ENCODE data around the gene COL2A1.

The COL2A1 gene

DNA sequence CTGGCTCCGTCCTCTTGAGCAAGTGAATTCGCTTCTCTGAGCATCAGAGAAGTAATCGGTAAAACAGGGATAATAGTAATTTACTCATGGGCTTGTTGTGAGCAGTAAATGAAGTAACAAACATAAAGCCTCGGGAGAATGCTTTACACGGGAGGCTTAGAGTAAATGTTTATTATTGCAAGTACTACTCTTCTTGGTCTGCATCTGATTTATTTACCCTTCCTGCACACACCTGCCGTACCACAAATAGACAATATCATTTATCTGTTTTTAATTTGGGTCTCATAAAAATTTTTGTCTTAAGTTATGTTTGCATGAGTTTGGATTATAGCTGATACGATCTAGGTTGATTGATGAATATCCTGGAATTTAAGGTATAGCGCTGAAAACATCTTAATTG lies 7.8 kb upstream of the COL2A1 start:
- DNase-seq (ENCODE audit: low spot score): no peak

DNA sequence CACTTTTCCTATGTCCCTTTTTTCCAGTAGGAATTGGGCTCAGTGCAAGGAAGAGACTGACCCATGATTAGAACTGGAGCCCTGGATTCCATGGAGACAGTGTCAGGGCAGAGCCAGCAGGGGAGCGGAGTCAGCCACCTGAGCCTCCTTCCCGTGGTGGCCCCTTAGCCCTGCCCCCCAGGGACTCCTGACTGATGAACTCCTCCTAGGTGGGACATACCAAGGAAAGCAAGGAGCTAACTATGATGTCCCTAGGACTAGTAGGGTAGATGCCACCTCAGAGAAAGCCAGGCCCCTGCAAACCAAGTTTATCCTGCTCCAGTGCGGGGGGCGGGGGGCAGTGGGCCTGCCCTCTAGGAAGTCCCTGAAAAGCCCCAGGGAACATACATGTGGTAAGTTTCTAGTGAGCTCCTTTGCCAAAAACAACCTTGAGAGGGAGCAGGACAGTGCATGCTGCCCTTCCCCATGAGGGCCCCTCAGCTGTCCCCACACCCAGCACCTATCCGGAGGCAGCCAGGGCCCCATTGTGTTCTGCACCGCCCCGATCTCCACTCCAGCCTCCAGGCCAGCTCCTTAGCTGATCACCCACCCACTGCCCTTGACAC lies 6.2 kb upstream of the COL2A1 start:
- DNase-seq (ENCODE audit: low spot score): no peak

DNA sequence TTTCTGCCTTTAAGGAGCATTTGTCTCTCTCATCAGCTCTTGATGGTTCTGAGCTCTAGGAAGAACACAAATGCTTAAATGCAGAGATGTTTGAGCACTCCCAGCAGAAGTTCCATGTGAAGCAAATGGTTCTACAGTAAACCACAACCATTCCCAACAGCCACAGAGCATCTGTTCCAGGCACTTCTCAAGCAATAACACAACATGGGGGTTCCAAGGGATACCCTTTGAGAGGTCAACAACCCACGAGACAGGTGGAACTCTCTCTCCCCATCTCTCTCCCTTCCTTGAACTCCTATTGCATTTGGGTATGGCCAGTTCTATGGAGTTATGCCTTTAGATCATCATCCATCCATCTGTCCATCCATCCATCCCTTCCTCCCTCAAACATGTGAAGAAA lies 5.2 kb upstream of the COL2A1 start:
- no peak for DNase-seq (ENCODE audit: low spot score)

DNA sequence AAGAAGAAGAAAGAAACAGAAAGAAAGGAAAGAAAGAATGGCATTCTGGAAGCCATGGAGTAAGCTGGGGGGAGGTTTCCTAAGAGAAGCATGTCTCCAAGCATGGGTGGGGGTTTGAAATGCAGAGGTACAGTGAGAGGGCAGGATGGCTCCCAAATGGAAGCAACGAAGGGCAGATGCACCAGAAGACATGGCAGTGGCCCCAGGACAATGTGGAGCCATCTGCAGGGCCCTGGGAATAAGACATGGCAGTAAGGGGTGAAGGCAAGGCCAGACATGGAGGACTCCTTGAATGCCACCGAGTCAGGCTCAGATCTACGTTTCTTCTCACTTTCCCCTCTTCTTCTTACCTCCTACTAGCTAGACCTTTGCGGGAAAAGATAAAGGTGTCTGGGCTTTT lies 4.7 kb upstream of the COL2A1 start:
- no peak for DNase-seq (ENCODE audit: low spot score)

DNA sequence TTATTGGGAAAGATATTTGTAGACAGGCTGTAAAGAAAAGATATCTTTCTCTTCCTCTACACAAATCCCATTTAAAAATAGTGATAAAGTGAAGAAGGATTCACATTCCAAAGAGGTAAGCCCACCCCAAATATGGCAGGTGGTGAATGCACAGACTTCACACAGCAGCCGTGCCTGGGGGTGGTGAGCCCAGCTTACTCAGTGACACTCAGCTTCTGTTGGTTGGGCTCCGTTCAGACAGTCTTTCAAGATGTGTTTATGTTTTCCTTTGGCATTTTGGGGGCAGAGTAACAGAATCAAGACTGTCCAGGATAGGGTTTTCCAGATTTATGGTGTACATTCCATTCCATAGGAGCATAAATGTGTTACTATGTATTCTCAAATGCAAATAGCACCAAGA lies 4.1 kb upstream of the COL2A1 start:
- DNase-seq (ENCODE audit: low spot score): no peak

DNA sequence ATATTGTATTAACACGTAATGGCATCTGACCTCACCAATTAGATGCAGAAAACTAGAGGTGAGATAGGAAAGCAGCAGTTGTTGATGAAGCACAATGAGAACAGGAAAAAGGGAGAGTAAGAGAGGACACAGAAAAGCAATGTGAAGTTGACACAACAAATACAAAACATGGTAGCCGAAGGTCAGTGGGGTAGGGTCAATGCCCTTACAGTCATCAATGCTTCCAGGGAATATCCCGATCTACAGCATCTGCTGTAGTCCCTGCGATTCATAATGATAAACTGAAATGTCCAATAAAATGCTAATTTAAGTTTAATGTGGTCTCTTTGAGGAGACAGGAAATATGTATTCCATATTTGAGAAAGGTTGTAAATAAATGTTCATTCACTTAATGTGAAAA lies 2.9 kb upstream of the COL2A1 start:
- DNase-seq (ENCODE audit: low spot score): no peak

DNA sequence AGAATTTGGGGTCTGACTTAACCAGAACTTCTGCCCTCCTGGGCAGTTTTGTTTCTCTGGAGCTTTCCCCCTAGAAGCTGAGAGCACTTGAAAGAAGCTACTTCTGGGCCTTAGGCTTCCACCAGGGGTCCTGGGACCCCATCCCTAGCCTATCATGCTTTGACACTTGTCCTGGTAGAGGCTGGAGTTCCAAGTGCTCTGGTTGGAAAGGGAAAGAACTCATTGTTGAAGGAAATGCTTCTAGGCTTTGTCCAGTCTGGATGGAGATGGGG lies 1.4 kb upstream of the COL2A1 start:
- DNase-seq (ENCODE audit: low spot score): no peak

DNA sequence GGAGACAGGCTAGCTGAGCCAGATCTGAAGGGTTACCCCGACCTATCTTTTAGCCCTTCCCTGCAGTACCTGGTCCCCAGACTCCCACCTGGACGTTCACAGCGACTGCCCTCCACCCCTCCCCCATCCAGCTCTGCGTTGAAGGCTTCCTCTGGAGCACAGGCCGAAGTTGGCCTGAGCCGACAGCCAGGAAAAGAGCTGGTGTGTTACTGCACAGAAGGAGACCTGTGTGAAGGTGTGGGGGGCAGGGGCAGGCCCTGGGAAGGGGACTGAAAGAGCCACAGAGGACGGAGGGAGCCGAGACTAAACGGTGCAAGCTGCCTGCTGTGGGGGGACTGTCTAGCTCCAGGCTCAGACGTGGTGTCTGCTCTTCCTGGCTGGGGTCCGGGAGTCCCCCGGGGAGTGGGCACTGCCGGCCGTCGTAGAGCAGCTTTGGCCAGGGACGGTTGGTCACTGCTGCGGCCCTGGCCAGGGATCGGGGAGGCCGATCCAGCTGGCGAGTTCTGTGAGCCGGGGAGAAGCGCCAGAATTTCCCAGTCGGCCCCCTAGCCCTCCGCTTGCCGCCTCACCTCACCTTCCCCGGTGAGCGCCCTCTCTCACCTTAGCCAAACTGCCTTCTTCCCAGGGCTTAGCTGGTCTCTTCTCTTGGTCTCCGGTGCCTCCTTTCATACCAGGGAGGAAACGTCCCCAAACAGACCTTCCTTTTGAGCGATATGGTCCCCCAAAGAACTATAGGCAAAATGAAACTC lies 899 bp upstream of the COL2A1 start:
- DNase-seq (ENCODE audit: low spot score): no peak

DNA sequence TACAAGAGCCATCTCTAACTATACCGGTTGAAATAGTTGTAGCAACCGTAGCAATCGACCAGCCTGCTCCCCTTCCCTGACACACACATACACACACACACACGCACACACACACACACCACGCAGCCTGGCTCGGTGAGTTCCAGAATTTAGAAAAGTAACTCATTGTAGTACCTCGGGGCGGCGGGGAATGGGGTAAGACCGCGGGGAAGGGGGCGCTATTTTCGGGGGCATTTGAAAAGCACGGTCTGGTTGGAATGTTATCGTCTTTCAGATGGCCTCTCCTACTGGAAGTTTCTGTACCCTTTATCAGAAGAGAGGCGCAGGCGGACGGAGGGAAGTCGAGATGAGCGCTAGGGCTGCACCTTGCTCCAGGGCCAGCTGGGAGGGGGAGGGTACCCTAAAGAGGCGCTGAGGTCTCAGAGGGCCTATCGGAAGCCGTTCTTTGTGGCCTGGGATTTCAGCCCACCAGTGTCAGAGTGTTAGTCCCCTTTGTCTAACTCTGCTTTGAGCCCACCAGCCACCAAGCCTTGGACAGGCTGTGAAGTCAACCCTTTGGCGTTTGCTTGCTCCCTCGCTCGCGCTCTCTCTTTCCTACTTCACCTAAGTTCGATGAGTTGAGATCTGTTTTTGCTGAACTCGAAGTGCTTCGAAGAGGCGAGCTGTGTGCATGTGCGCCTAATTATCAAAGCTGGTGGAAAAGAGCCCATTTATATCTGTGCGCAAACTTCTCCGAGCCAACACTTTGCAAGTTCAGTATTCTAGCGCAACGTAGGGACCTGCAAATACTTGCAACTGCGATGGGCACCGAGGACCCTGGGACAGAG lies 837 bp downstream of the COL2A1 start:
- DNase-seq (ENCODE audit: low spot score): no peak

DNA sequence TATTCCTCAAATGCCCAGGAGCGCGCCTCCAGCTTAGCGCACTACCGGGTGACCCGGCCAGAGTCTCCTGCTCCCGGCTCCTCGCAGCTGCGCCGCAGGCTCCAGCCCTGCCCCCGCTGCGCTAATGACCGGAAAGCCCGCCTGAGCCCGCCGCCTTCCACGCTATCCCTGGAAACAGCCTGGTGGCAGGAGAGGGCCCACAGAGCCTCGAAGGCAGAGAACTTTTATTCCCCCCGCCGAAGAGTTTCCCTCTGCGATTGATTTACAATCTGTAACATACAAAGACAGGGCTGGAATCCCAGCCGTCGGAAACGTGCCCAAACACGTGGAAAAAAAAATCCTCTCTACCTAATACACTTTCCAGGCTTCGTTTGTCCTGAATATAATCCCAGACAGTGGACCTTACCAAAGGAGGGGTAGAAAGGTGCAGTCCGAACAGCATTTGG lies 1.5 kb downstream of the COL2A1 start:
- peak; percentile 81 for DNase-seq (ENCODE audit: low spot score)

DNA sequence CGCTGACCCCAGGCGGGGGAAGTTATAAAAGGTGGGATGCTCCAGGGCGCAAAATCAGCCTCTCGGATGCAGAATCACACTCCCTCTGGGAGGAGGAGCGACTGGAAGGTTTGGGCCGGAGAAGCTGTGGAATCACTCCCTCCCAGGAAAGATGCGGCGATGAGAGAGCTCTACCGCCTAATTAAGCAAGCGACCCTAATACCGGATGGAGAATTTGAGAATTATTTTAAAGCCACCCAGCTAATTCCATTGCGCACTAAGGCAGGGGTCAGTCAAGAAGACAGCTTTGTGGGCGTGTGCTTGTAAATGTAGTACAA lies 1.9 kb downstream of the COL2A1 start:
- DNase-seq (ENCODE audit: low spot score): no peak

DNA sequence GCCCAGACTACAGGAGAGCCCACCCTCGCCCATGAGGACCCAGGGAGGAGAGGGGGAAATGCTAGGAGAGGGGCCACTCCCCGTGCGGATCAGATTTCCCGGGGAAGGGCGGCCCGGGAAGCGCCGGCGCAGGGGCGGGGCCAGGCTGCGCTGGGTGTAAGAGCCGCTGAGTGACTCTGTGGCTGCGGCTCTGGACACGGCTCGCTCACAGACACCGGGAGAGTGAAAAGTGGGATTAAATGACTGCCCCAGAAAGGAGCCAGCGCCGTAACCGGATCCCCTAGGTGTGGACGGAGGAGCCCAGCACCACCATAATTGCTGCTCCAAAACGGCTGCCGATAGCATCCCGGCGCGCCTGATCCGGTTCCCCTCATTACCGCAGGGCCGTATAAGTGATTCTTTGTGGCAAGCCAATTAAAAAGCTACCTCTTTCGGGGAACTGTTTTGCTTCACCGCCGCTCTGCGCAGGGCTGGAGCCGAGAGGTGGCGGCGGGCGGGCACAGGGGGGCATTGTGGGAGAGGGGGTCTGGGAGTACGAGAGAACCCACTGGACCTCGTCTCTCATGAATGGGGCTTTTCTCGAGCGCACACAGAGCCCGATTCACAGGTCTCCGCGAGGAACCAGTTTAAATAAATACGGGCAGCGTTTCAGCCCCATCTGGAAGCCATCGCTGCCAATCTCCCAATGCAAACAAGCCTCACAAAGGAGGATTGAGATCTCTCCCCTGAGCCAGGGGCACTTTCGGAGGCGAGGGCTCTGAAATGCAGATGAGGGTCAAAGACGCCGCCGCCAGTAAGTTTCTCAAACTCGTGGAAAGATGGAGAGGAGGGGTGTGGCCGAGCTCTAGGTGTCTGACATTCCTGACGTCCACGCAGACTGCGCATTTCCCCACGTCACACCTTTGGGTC lies 2.5 kb downstream of the COL2A1 start:
- DNase-seq (ENCODE audit: low spot score): no peak

DNA sequence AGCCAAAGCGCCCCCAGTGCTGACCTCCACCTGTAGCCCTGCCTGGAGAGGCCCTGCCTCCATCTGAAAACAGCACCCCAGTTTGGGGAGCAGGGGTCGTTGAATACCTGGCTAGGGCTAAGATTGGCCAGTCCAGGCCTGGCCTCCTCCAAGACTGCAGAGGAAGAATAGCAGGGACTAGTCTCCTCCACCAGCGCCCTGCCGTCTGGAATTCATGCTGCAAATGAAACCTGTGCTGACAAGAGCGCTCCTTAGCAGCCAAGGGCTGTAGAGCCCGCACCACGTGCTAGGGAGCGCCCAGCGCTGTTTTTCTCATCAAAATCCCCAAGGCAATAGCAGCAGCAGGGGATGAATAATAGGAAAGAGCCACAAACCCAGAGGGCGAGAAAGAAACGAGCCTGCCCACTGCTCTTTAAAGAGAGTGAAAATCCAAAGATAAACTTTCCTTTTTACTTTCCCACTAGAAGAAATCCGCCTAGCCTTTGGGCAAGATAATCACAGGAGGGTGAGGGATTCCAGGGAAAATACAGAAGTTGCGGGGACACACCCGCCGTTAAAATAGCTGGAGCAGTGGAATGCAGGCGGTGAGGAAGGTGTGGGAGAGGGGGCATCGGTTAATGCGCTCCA lies 3.3 kb downstream of the COL2A1 start:
- no peak for DNase-seq (ENCODE audit: low spot score)

DNA sequence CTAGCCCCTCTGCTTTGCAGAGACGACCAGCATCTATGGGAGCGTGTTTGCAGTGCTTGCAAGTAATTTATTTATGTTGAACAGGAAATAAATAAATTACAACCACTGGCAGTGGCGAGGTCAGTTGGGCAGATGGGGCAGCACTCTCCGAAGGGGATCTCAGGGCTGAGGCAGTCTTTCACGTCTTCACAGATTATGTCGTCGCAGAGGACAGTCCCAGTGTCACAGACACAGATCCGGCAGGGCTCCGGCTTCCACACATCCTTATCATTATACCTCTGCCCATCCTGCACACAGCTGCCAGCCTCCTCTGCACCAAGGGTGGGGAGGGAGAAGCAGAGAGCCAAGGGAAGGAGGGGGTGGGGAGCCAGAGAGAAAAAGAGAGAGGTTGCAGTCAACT lies 4.5 kb downstream of the COL2A1 start:
- no peak for DNase-seq (ENCODE audit: low spot score)

DNA sequence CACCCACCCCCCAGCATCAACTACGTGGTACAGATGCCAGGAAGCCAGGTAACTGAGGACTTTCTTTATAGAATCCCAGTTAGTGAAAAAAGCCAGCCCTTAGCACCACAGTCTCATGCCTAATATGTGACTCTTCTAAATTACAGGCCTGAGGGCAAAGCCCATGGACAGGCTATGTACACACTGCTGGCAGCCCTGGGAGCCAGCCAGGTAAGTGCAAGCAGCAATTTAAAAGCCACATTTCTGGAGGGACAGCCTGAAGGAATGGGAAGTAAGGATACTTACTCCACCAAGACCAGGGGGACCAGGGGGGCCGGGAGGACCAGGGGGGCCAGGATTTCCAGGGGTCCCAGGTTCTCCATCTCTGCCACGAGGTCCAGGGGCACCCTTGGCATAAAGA lies 7.0 kb downstream of the COL2A1 start:
- no peak for DNase-seq (ENCODE audit: low spot score)

DNA sequence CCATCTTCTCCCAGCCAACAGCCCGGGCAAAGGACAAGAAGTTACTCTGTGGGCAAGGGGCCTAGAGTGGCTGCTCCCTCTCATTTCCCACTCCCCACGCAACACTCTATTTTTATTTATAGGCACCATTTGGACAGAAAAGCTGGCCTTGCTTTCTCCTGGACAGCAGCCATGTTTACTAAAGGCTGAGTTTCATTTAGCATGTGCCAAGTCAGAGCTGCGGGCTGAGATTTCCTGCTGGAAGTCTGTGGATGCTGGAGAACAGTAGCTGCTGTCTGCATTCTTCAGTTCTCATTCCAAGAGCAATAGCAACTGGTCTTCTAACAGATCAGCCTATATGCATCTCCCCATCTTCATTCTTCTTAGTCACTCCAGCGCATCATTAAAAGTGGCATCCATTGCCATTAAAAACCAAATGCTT lies 8.3 kb downstream of the COL2A1 start:
- no peak for DNase-seq (ENCODE audit: low spot score)

DNA sequence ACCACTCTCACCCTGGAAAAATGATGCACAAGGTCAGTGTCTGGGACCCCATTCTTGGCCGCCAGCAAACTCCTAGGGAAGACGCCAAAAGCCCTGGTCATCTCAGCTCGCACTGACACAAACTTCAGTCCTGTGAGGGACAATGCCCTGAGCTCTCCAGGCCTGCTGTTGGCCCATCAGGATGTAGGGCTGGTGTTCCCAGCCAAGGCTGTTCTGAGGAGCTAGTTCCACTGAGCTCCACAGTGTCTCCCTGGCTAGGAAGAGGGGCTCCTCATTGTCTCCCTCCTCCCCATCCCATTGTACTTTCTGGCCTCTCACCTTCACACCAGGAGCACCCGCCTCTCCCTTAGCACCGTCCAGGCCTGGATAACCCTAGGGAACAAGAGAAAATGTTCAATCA lies 10.8 kb downstream of the COL2A1 start:
- no peak for DNase-seq (ENCODE audit: low spot score)

DNA sequence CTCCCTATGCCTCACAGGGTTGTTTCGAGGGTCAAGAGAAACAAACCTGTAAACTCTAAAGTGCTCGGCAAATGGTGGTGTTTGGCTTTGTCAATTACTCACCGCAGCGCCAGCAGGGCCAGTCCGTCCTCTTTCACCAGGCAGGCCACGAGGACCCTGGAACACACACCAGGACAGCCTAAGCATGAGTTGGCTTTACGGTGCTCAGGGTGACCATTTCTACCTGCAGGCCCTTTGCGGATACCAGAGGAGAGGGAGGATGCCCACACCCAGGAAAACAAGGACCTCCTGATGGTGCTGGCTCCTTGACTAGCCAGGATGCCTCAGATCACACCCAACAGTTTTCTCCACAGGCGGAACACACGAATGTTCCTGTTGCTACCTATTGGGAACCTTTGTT lies 11.5 kb downstream of the COL2A1 start:
- DNase-seq (ENCODE audit: low spot score): no peak

DNA sequence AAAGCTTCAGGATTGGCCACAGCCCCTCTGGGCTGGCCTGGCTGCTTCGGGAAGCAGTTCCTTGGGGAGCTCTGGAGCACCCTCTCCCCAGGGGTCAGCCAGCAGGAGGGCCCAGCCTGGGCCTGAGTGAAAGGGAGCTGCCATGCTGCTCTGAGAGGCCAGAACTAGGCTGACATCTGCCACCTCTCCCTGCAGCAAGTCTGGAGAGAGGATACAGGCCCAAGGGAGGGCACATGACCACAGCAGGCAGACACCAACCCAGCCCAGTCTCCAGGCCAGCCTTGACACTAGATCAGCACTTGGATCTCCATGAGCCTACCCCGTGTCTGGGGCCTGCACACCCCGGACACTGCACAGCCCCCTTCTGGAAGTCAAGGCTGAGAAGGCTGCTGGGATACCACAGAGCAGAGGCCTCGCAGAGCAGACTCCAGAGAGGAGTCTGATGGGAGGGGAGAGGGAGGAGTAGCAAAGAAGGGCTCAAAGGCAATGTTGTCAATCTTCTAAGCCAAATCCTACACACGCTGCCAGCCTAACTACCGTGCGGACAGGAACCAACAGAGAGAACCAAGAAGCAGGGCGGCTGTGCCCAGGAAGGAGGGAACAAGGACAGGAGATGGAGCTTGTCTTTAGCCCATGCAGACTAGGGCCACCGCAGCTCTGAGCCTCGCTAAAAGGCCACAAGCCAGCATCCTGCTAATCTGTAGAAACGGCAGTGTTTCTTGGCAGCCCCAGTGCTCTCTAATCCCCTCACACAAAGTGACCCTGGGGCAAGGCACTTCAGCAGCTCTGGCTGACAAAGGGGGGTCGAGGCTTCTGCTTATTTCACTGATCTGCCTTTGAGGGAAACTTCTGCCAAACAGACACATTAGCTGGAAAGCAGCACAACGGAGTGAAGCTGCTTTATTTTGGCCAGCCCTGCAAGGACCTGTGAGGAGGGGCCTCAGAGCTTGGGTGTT lies 12.9 kb downstream of the COL2A1 start:
- DNase-seq (ENCODE audit: low spot score): no peak

DNA sequence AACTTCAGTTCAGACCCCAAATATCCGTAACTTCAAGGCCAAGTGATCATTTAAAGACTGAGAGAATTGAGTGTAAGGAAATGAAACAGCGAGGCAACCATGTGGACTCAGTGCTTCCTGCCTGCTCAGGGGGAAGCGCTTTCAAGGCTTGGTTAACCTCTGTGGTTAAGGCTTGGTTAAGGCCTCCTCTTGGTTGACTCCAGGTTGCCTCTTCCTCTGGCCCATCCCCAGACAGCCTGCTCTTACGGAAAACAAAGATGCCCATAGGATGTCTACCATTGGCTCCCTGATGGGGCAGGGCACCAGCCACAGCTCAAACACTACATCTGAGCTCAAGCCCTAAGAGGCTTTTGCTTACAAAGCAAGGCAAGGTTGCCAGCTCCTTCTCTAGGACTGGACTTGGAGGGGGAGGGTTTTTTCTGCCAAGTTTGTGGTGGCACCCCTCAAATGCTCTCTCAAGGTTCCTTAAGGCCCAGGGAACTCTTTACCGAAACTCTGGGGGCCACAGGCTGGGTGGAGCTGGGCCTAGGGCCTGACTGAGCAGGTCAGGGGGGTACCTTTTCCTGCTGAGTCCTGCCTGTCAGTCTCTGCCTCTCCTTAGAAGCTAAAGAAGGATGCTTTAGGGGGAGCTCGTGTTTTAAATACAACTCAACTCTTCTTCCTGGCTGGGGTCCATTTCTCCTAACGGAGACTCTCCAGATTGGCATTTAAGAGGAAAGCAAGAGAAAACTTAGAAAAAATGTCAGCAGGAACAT lies 13.7 kb downstream of the COL2A1 start:
- DNase-seq (ENCODE audit: low spot score): no peak
